ENCODE results near the gene BEGAIN. TPM values are rescaled to one million over a fixed set of nuclear protein-coding genes. Genes with fewer than 3 reads are reported as not detected.
A peak's percentile ranks its signal among the peaks of the same experiment; 100 is the strongest.

The BEGAIN gene
- total and polyA plus RNA-seq, 4 donors = 0.28 to 2.6 (median 1.00) TPM

DNA sequence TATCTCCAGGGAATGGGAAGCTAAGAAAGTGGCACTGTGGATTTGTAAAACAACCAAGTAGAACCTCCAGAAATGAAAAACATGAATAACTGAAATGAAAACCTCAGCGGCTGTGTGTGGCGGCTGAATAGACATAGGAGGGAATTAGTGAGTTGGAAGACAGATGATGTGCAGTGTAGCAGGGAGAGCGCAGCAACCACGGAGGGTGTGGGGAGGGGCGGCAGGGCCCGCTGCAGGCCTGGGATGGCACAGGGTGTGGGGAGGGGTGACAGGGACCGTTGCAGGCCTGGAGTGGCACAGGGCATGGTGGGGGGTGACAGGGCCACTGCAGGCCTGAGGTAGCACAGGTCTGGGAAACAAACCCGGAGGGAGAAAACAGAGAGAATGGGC, 51.1 kb downstream of the BEGAIN start:
- Histone ChIP-seq H3K36me3 (ENCODE audit: control insufficient read depth in 1 of 2, insufficient read depth in 2 of 2, low read length in 1 of 2) (no peaks in the 10 kb centered on the region), H3K4me3 (ENCODE audit: low read length in 2 of 2) (no peak overlapping the region), H3K9me3 (ENCODE audit: control insufficient read depth, low read length) (no peaks in the 10 kb centered on the region), H3K27ac (ENCODE audit: low read depth in 1 of 2, low read length in 2 of 2) (no peak overlapping the region), H3K4me1 (ENCODE audit: control insufficient read depth in 1 of 2, insufficient read depth in 2 of 2, low read length in 2 of 2) (no peaks in the 10 kb centered on the region), H3K27me3 (ENCODE audit: control insufficient read depth in 1 of 2, insufficient read depth in 2 of 2, low read length in 1 of 2) (no peaks in the 10 kb centered on the region)
- WGBS, 2 donors = 86 to 88% methylated on average over 8 of the region's 8 CpGs
- intact Hi-C loops (cut with DNase I) = no loop called here
- ATAC-seq (ENCODE audit: low FRiP score) (no peak), DNase-seq (peak in 1 of 2 donors; percentile 70)

- ATAC-seq (ENCODE audit: low FRiP score) (no peak), DNase-seq (peak in 1 of 2 donors; percentile 72)
- Histone ChIP-seq H3K27me3 (ENCODE audit: control insufficient read depth in 1 of 2, insufficient read depth in 2 of 2, low read length in 1 of 2) (no peaks in the 10 kb centered on the region), H3K27ac (ENCODE audit: low read depth in 1 of 2, low read length in 2 of 2) (no peak overlapping the region), H3K36me3 (ENCODE audit: control insufficient read depth in 1 of 2, insufficient read depth in 2 of 2, low read length in 1 of 2) (no peaks in the 10 kb centered on the region), H3K9me3 (ENCODE audit: control insufficient read depth, low read length) (no peaks in the 10 kb centered on the region), H3K4me1 (ENCODE audit: control insufficient read depth in 1 of 2, insufficient read depth in 2 of 2, low read length in 2 of 2) (no peaks in the 10 kb centered on the region), H3K4me3 (ENCODE audit: low read length in 2 of 2) (no peak overlapping the region)
- intact Hi-C loops (cut with DNase I) = no loop called here
- 90% methylated on average over 16 of the region's 16 CpGs for WGBS, 2 donors
These were observed 51.7 kb downstream of the BEGAIN start for GRCh38 chr14:100535287-100536120.

- ATAC-seq (ENCODE audit: low FRiP score) (no peak), DNase-seq (peak in 1 of 2 donors; percentile 60)
- H3K36me3 ChIP-seq (ENCODE audit: control insufficient read depth in 1 of 2, insufficient read depth in 2 of 2, low read length in 1 of 2) = peaks cover 0 to 2% of the 10 kb centered on the region in 2 donors
- no peak overlapping the region for H3K4me3 ChIP-seq (ENCODE audit: low read length in 2 of 2)
- no peak overlapping the region for H3K27ac ChIP-seq (ENCODE audit: low read depth in 1 of 2, low read length in 2 of 2)
- H3K4me1 ChIP-seq (ENCODE audit: control insufficient read depth in 1 of 2, insufficient read depth in 2 of 2, low read length in 2 of 2) = no peaks in the 10 kb centered on the region
- intact Hi-C loops (cut with DNase I) = no loop called here
- no peaks in the 10 kb centered on the region for H3K27me3 ChIP-seq (ENCODE audit: control insufficient read depth in 1 of 2, insufficient read depth in 2 of 2, low read length in 1 of 2)
- H3K9me3 ChIP-seq (ENCODE audit: control insufficient read depth, low read length) = no peaks in the 10 kb centered on the region
- 77 to 80% methylated on average over 13 of the region's 13 CpGs for WGBS, 2 donors
These were observed 52.5 kb downstream of the BEGAIN start for GRCh38 chr14:100534528-100535286.

DNA sequence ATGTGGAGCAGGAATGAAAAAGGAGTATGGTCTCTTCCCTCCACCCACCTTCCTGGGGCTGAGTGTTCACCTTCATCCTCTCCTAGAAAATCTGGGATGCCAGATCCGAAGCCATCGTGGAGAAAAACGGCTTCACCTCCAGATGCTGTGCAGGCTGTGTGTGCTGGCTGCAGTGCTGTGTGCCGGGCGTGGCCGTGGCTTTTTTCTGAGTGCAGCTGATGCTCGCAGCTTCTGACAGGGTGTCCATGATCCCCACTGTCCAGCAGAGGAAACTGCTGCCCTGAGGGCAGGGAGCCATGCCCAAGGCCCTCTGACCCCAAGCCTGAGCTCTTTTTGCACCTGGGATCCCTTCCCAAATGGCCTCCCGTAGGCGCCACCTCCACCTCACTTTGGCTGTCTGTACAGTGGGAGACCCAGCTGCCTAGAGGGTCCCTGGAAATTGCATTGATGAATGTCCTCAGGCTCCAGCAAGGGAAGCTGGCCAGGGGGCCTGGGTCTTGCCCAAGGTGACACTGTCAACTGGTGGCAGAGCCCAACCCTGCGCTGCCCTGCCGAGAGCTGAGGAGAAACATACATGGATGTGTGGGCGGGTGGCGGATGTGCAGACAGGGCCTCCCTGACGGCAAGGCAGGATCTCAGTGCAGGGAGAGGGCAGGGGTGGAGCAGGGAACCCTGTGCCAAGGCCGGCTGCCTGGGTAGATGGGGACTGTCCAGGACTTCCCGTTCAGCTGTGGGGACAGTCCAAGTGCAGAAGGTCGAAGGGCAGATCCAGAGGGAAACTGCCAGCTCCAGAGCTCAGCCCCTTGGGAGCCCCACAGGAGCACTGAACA, 53.3 kb downstream of the BEGAIN start:
- ATAC-seq (ENCODE audit: low FRiP score) (no peak), DNase-seq (peak; percentile 43 to 73)
- Histone ChIP-seq H3K4me1 (ENCODE audit: control insufficient read depth in 1 of 2, insufficient read depth in 2 of 2, low read length in 2 of 2) (no peaks in the 10 kb centered on the region), H3K4me3 (ENCODE audit: low read length in 2 of 2) (no peak overlapping the region), H3K9me3 (ENCODE audit: control insufficient read depth, low read length) (no peaks in the 10 kb centered on the region), H3K36me3 (ENCODE audit: control insufficient read depth in 1 of 2, insufficient read depth in 2 of 2, low read length in 1 of 2) (peaks cover 0 to 4% of the 10 kb centered on the region in 2 donors), H3K27ac (ENCODE audit: low read depth in 1 of 2, low read length in 2 of 2) (no peak overlapping the region), H3K27me3 (ENCODE audit: control insufficient read depth in 1 of 2, insufficient read depth in 2 of 2, low read length in 1 of 2) (no peaks in the 10 kb centered on the region)
- intact Hi-C loops (cut with DNase I) = no loop called here
- 73% methylated on average over 17 of the region's 17 CpGs for WGBS, 2 donors

GRCh38 chr14:100532906-100533655, 54.1 kb downstream of the BEGAIN start:
- WGBS, 2 donors = 62 to 65% methylated on average over 11 of the region's 11 CpGs
- ATAC-seq (ENCODE audit: low FRiP score) (no peak), DNase-seq (peak; percentile 45 to 66)
- Histone ChIP-seq H3K9me3 (ENCODE audit: control insufficient read depth, low read length) (no peaks in the 10 kb centered on the region), H3K27ac (ENCODE audit: low read depth in 1 of 2, low read length in 2 of 2) (no peak overlapping the region), H3K36me3 (ENCODE audit: control insufficient read depth in 1 of 2, insufficient read depth in 2 of 2, low read length in 1 of 2) (peaks cover 0 to 4% of the 10 kb centered on the region in 2 donors), H3K4me3 (ENCODE audit: low read length in 2 of 2) (no peak overlapping the region), H3K4me1 (ENCODE audit: control insufficient read depth in 1 of 2, insufficient read depth in 2 of 2, low read length in 2 of 2) (no peaks in the 10 kb centered on the region), H3K27me3 (ENCODE audit: control insufficient read depth in 1 of 2, insufficient read depth in 2 of 2, low read length in 1 of 2) (no peaks in the 10 kb centered on the region)
- intact Hi-C loops (cut with DNase I) = no loop called here

- no peak for ATAC-seq (ENCODE audit: low FRiP score)
- Histone ChIP-seq H3K27me3 (ENCODE audit: control insufficient read depth in 1 of 2, insufficient read depth in 2 of 2, low read length in 1 of 2) (no peaks in the 10 kb centered on the region), H3K4me1 (ENCODE audit: control insufficient read depth in 1 of 2, insufficient read depth in 2 of 2, low read length in 2 of 2) (no peaks in the 10 kb centered on the region), H3K4me3 (ENCODE audit: low read length in 2 of 2) (no peak overlapping the region), H3K27ac (ENCODE audit: low read depth in 1 of 2, low read length in 2 of 2) (no peak overlapping the region), H3K36me3 (ENCODE audit: control insufficient read depth in 1 of 2, insufficient read depth in 2 of 2, low read length in 1 of 2) (peaks cover 0 to 4% of the 10 kb centered on the region in 2 donors), H3K9me3 (ENCODE audit: control insufficient read depth, low read length) (no peaks in the 10 kb centered on the region)
- WGBS, 2 donors = 89 to 92% methylated on average over 12 of the region's 12 CpGs
- peak in 1 of 2 donors; percentile 68 for DNase-seq
- intact Hi-C loops (cut with DNase I) = no loop called here
These were observed 54.9 kb downstream of the BEGAIN start for GRCh38 chr14:100532154-100532861.

GRCh38 chr14:100531152-100532121, 55.8 kb downstream of the BEGAIN start:
- ATAC-seq (ENCODE audit: low FRiP score) (no peak), DNase-seq (peak in 1 of 2 donors; percentile 66)
- no peaks in the 10 kb centered on the region for H3K4me1 ChIP-seq (ENCODE audit: control insufficient read depth in 1 of 2, insufficient read depth in 2 of 2, low read length in 2 of 2)

More at GRCh38 chr14:100531152-100532121, 55.8 kb downstream of the BEGAIN start:
- Histone ChIP-seq H3K27me3 (ENCODE audit: control insufficient read depth in 1 of 2, insufficient read depth in 2 of 2, low read length in 1 of 2) (no peaks in the 10 kb centered on the region), H3K9me3 (ENCODE audit: control insufficient read depth, low read length) (no peaks in the 10 kb centered on the region), H3K4me3 (ENCODE audit: low read length in 2 of 2) (no peak overlapping the region), H3K27ac (ENCODE audit: low read depth in 1 of 2, low read length in 2 of 2) (no peak overlapping the region), H3K36me3 (ENCODE audit: control insufficient read depth in 1 of 2, insufficient read depth in 2 of 2, low read length in 1 of 2) (peaks cover 0 to 9% of the 10 kb centered on the region in 2 donors)
- 93 to 95% methylated on average over 16 of the region's 16 CpGs for WGBS, 2 donors
- intact Hi-C loops (cut with DNase I) = no loop called here

Measured in aorta (tissue), 5 donors.